ENCODE data around the gene ALDH7A1.

DNA sequence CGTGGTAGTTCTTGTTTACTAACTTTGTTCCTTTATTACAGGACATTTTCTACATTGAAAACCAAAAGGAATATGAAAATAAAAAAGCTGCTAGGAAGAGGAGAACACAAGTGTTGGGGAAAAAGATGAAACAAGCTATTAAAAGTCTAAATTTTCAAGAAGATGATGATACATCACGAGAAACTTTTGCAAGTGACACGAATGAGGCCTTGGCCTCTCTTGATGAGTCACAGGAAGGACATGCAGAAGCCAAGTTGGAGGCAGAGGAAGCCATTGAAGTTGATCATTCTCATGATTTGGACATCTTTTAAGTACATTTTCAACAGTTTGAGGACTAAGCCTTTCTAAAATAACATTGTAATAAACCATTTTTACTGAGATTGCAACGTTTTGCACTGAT, 29.5 kb upstream of the ALDH7A1 start:
- TF ChIP-seq CTCF (IDR thresholded peaks at IDR 0.05 in 4 of 5, conservative IDR thresholded peaks at IDR 0.05 in 1 of 5) (no peak), POLR2A (IDR thresholded peaks at IDR 0.05) (no peak)
